ENCODE measurements around the gene DKK3.

DKK3 gene

DNA sequence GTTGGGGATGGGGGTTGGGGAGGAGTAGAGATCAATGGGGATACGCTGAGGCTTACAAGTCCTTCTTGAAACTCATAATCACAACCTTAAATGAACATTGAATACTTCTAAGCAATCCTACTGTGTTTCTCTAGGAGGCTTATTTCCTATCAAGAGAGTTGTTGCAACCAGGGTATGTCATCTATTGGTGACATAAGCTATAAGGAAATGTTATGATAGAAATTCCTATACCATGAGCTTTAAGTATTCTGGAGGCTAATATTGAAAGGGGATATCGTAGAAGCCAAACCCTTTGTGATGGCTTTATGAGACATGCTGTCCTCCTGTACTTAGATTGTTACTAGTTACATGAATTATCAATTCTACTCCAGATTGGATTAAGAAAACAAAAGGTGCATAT, 72.9 kb downstream of the DKK3 start:
- TF ChIP-seq, protein P1, sequence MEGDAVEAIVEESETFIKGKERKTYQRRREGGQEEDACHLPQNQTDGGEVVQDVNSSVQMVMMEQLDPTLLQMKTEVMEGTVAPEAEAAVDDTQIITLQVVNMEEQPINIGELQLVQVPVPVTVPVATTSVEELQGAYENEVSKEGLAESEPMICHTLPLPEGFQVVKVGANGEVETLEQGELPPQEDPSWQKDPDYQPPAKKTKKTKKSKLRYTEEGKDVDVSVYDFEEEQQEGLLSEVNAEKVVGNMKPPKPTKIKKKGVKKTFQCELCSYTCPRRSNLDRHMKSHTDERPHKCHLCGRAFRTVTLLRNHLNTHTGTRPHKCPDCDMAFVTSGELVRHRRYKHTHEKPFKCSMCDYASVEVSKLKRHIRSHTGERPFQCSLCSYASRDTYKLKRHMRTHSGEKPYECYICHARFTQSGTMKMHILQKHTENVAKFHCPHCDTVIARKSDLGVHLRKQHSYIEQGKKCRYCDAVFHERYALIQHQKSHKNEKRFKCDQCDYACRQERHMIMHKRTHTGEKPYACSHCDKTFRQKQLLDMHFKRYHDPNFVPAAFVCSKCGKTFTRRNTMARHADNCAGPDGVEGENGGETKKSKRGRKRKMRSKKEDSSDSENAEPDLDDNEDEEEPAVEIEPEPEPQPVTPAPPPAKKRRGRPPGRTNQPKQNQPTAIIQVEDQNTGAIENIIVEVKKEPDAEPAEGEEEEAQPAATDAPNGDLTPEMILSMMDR (IDR thresholded peaks at IDR 0.05), result no peak

DNA sequence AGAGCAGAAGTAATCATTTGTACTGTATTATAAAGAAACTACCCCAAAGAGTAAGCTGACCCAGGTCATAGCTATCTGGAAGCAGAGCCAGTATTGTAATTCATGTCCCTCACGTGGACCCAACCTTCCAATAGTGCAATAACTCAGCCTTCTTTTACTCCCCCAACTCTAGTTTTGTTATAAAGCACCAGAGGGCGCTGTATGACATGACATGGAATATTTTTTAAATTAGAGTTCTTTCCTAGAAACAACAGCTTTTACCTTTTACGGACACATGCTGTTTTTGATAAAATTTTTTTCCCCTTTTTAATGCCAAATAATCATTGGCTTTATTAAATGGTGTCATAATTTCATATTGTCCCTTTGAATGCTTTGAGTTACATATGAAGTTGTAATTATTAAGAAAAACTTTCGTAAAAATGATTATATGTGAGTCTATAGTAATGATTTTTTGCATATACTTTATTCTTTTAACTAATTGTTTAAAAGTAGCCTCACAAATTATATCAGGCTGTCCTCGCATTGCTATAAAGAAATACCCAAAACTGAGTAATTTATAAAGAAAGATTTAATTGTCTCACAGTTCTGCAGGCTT, 76.9 kb downstream of the DKK3 start:
- TF ChIP-seq, protein P1 (IDR thresholded peaks at IDR 0.05), result peak; percentile 65

DNA sequence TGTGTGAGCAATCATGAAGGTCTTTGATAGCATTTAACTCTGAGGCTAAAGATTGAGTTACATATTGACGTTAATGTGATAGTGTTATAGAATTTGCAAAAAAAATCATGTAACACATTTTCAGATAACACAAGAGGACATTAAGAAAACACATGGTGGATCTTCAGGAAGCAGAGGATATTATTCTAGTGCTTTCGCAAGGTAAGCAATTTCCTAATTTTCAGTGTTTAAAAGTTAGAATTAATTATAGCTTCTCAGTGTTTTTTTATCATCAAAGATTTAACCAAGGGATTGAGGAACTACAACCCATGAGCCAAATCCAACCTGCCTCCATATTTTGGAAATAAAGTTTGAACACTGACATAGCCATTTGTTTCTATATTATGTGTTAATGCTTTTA, 78.5 kb downstream of the DKK3 start:
- TF ChIP-seq, protein P1 (IDR thresholded peaks at IDR 0.05), result no peak

DNA sequence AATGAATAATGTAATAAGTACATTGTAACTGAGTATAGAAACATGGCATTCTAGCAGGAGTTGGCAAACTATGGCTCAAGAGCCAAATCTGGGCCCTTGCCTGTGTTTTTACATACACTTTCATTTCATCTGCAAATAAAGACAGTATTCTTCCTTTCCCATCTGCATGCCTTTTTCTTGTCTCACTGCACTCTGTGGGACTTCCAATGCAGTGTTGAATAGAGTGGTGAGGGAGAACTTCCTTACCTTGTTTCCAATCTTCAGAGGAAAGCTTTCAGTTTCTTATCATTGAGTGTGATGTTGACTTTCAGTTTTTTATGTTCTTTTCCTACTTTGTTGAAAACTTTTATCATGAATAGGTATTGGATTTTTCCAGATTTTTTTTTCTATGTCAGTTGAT, 84.6 kb downstream of the DKK3 start:
- TF ChIP-seq, protein P1 (IDR thresholded peaks at IDR 0.05), result no peak

DNA sequence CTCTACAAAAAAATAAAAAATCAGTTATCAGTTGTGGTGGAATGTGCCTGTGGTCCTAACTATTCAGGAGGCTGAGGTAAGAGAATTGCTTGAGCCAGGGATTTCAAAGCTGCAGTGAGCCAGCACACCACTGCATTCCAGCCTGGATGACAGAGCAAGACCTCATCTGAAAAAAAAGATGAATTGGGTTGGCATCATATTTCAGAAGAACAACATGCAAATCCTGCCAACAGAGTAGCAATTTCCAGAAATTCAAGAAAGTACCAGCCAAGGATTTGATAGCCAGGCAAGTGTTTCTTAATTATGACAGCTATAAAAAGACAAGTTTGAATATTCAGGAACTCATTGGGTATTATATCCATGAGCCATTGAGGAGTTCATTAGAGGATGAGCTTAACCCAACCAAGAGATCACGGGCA, 91.4 kb downstream of the DKK3 start:
- TF ChIP-seq, protein P1 (IDR thresholded peaks at IDR 0.05), result no peak

DNA sequence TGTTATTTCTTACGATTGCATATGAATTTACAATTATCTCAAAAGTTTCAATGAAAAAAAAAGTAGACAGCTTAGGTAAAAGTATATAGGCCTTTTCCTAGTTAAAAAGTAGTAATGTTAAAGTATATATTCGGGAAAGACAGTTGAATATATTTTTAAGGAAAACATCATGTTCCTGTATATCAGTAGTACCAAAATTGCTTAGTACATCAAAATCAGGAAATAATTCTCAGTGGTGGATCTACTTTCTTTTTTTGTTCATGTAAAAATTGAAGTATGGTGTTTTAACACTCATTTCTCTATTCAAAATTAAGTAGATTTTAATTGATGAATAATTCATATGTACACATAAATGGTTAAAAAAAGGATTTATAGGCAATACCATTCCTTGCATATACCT, 92.8 kb downstream of the DKK3 start:
- TF ChIP-seq, protein P1 (IDR thresholded peaks at IDR 0.05), result no peak

DNA sequence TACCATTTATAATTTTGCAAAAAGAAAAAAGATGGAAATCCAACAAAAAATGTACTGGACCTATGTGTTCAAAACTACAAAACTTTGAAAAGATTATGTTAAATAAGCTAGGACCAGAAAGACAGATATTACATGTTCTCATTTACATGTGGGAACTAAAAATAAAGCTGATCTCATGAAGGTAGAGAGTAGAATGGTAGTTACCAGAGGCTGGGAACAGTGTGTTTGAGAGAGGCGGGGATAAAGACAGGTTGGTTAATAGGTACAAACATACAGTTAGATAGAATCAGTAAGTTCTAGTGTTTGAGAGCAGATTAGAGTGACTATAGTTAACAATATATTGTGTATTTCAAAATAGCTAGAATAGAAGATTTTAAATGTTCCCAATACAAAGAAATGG, 95.0 kb downstream of the DKK3 start:
- TF ChIP-seq, protein P1 (IDR thresholded peaks at IDR 0.05), result no peak
